Bronchial epithelial cell (primary cell): ENCODE data around the gene CNRIP1. TPM values are rescaled to one million over a fixed set of nuclear protein-coding genes. Genes with fewer than 3 reads are reported as not detected.

Source experiments
- DNase-seq: peaks from one replicate; pipeline ENCODE4 v3.0.0-alpha.2; 2010; ENCODE audit warnings: low read depth
- FAIRE-seq: peaks from 2 replicates; lab custom pipeline; 2011; peaks lifted over from hg19 to GRCh38; lab: Jason Lieb, UNC
- H3K27me3 ChIP-seq: 2 replicates; pipeline ENCODE4 v1.5.1; 2011; ENCODE audit warnings: low read length; ENCODE audit not compliant: control insufficient read depth, insufficient read depth
- H3K36me3 ChIP-seq: 2 replicates; pipeline ENCODE4 v1.5.1; 2011; ENCODE audit warnings: low read length; ENCODE audit not compliant: control insufficient read depth, insufficient read depth
- H3K4me3 ChIP-seq: 2 replicates; pipeline ENCODE4 v1.5.1; 2011; ENCODE audit warnings: mild to moderate bottlenecking, low read depth, low read length, control low read depth
- CTCF ChIP-seq: IDR thresholded peaks from 2 replicates; pipeline ENCODE4 v1.5.1; 2011; ENCODE audit warnings: mild to moderate bottlenecking, moderate library complexity, low read length, control low read depth, inconsistent platforms; ENCODE audit not compliant: insufficient read depth, severe bottlenecking
- total RNA-seq: library from RNA; depleted of rRNA; stranded (reverse); fragments of >200 nt; gene quantifications from 2 replicates; pipeline ENCODE4 v1.2.1, GENCODE V29; 2014

CNRIP1 gene
- 0.26 TPM in 1 of 2 replicates, not detected in the other for total RNA-seq

- H3K27me3 ChIP-seq = peaks cover 7% of the 10 kb centered on the region
- no peak for FAIRE-seq
- TF ChIP-seq CTCF = no peak
- peak within 1 kb of the TSS; percentile 34 for H3K4me3 ChIP-seq
- DNase-seq = no peak
- no peaks in the 10 kb centered on the region for H3K36me3 ChIP-seq
Measured at GRCh38 chr2:68319398-68320117, at the start of gene CNRIP1. TSS of gene CNRIP1 (minus strand) at chr2:68319949. CDS start at chr2:68319400, 549 bp downstream.

- FAIRE-seq = no peak
- Histone ChIP-seq H3K27me3 (no peaks in the 10 kb centered on the region), H3K36me3 (no peaks in the 10 kb centered on the region)
Measured at GRCh38 chr2:68369337-68369734, 49.6 kb upstream of the CNRIP1 start.

GRCh38 chr2:68368654-68369336 lies 49.0 kb upstream of the CNRIP1 start:
- Histone ChIP-seq H3K36me3 (no peaks in the 10 kb centered on the region), H3K4me3 (no peak overlapping the region), H3K27me3 (no peaks in the 10 kb centered on the region)
- DNase-seq (peak; percentile 88), FAIRE-seq (peak; percentile 90)
- TF ChIP-seq CTCF = no peak

More at GRCh38 chr2:68369337-68369734, 49.6 kb upstream of the CNRIP1 start:
- no peak for TF ChIP-seq CTCF
- H3K4me3 ChIP-seq = no peak overlapping the region
- DNase-seq = no peak

- Histone ChIP-seq H3K27me3 (no peaks in the 10 kb centered on the region), H3K4me3 (no peak overlapping the region), H3K36me3 (no peaks in the 10 kb centered on the region)
- TF ChIP-seq CTCF = no peak
- FAIRE-seq = no peak
- DNase-seq = peak; percentile 67
Measured at GRCh38 chr2:68367953-68368653, 48.4 kb upstream of the CNRIP1 start.

GRCh38 chr2:68366083-68366560 lies 46.4 kb upstream of the CNRIP1 start:
- no peak overlapping the region for H3K4me3 ChIP-seq
- H3K27me3 ChIP-seq = no peaks in the 10 kb centered on the region
- H3K36me3 ChIP-seq = no peaks in the 10 kb centered on the region
- TF ChIP-seq CTCF = no peak
- DNase-seq = no peak
- no peak for FAIRE-seq
